Kidney glomerular epithelial cell (primary cell): ENCODE measurements around the gene EFCAB8.

Experiments used
- DNase-seq: peaks from one replicate; lab custom pipeline; 2025; lab: John Stamatoyannopoulos, UW

The EFCAB8 gene

DNA sequence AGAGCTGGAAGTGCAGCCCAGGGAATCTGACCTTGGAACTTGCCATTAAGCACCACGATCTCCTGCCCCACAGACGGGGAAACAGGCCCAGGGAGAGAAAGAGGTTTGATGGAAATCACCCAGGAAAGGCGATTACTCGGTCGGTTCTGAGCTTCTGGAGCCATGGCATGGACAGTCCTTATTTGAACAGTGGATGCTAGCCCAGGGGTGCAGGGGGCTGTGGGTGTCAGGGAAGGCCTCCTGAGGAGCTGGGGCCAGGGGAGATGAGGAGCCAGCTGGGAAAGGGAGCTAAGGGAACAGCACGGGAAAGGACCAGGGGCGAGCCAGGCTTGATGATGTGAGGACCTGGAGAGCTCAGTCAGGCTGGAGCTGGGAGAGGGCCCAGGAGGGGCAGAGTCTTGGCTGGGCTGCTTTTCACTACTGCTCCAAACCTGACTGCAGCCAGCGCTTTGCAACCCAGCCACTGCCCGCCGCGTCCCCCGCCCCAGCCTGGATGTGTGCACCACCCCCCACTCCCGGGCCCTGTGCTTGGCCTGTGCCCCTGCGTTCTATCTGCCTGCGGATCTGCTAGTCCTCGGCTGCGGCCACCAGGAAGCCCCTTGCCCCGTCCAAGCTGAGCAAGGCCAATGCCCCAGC is 127.7 kb downstream of the EFCAB8 start:
- no peak for DNase-seq

DNA sequence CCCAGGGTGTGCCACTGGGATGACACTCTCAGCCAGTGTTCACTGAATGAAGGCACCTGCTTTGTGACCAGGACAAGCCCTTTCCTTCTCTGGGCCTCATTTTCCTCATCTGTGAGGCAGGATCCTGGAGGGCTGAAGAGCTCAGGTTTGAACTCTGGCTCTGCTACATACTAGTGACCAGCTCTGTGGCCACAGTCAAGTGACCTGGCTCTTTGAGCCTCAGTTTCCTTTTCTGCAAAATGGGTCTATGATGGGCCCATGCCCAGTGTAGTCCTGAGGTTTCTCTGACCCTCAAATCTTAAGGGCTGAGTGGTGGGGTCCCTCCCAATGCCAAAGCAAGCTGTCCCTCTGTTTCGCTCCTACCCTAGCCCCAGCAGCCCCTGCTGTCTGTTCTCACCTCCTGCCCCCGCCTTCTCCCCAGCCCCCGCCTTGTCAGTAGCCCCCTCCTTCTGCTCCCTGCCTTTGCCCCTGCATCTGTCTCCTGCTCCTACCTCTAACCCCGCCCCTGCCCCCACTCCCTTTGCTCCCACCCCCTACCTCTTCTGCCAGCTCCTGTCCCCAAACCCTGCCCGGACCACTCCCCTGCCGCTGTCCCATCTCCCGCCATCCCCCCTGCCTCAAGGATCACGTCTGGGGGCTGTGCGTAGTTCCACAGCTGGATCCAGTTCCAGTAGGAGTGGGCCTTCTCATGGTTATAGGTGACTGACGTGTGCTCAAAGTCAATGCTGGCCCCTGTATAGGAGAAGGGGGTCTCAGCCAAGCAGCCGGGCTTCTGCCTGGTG is 128.5 kb downstream of the EFCAB8 start:
- DNase-seq: no peak

DNA sequence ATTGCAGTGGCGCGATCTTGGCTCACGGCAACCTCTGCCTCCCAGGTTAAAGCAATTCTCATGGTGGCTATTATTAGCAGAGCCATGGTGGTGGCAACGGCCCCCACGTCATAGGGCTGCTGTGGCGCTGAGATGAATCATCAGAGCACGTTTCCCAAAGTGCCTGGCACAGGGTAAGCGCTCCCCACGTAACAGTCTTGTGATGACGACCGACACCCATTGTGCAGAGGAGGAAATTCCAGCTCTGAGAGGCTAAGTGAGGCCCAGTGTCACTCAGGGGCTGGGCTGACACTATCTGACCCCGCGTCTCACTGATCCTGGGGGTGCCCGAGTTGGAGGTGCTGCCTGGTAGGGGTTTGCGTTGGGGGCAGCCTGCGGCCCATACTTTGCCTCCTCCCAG is 129.3 kb downstream of the EFCAB8 start:
- no peak for DNase-seq

DNA sequence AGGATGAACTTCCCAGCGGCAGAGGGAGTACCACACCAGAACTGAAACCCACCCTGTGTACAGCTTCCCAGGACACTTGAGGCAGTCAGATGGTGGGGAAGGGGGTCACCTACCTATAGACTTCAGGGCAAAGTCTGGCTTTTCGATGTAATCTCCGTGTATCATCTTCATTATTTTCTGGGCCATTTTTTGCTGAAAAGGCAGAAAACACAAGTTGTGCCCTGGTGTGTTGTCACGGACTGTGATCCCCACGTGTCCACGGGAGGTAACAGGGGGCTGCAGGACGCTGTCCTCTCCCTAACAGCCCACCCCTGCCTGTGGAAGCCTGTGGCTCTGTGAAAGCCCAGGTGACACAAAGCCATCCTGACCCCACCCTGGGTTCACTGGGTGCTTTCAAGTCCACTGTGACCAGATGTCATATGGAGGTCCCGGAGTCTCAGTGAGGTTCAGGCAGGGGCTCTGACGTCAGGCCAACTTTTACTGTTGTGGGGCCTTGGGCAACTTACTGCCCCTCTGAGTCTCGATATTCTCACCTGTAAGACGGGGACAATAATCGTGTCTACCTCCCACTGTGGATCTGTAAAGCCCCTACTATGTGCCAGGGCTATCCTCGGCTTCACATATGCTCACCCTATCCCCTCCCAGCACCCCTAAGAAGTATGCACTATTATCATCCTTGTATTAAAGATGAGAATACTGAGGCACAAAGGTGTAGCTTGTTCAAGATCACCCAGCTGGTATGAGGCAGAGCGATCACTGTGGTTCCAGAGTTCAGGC is 131.0 kb downstream of the EFCAB8 start:
- DNase-seq: no peak

DNA sequence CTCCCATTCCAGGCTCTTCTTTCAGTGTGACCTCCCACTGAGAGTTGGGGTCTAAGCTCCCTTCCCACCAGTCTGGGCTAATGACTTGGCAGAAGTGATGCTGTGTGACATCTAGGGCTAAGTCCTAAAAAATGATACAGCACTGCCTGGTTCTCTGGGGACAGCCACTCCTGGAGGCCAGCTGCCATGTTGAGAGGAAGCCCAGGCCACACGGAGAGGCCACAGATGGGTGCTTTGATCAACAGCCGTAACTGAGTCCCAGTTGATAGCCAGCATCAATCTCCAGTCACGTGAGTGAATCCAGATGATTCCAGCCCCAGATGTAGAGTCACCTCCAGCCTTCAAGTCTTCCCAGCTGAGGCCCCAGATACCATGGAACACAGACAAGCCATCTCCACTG is 131.7 kb downstream of the EFCAB8 start:
- no peak for DNase-seq

DNA sequence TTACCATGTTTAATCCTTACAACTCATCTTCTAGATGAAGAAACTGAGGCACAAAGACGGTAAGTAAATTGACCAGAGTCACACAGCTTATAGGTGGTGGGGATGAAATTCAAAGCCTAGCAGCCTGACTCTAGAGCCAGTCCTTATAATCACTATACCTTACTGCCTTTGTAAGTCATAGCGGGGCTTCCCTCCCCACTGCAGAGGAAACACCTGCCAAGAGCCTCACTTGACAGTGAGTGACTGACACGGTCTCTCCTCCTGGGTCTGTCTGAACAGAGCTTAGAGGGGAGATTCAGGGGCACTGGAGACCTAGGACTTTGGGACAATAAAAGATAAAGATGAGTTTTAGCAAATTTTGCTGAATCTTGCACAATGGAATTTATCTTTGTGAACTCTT is 132.7 kb downstream of the EFCAB8 start:
- no peak for DNase-seq

DNA sequence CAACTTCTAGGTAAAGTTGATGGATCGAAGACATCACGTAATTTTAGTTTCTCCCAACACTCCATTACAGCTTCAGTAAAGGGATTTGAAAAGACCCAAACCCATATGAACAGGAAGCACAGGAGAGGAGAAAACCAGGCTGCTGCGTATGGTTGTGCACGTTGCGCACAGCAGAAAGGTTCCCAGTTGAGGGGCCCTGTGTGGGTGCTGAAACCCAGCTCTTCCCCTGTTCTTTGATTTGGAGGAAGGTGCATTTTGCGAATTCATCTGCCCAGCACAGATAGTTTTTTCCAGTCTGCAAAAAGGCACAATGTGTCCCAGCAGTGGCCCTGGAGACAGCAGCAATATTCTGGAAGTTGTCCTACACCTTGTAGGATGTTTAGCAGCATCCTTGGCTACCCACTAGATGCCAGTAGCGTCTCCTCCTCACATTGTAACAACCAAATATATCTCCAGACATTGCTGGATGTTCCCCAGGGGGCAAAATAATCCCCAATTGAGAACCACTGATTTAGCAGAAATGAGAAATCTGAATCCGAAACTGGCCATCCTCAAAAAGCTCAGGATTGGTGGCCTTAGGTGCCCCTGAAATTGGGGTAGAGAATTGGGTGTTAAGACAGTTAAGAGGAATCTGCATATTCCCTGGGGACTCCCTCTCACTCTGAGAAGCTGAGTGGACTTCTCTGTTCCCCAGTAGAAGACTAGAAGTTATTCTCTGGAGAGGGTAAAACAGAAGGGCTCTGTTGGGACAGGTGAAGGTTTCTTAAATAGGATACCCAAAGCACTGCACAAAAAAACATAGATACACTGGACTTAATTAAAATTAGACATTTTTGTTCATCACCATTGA is 133.3 kb downstream of the EFCAB8 start:
- DNase-seq: no peak

DNA sequence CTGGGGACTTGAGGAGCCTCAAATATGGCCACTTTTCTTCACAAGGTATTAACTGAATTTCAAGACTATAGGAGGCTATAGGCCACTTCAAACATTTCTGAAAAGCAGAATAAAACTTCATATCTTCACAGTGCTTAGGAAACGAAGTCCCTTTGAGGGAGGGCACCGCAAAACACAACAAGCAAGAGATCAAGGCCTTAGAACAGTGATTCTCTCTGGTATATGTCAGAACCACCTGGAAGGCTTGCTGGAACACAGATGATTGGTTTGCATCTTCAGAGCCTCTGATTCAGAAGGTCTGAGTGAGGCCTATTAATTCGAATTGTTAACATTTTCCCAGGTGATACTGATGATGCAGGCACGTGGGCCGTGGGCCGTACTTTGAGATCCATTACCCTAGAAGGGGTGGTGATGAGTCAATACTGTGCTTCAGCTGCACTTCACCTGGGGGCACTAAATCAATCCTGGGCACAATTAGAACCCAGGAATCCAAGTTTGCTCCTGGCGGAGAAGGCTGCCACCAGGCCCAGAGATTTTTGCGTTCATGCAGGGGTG is 134.8 kb downstream of the EFCAB8 start:
- DNase-seq: no peak

DNA sequence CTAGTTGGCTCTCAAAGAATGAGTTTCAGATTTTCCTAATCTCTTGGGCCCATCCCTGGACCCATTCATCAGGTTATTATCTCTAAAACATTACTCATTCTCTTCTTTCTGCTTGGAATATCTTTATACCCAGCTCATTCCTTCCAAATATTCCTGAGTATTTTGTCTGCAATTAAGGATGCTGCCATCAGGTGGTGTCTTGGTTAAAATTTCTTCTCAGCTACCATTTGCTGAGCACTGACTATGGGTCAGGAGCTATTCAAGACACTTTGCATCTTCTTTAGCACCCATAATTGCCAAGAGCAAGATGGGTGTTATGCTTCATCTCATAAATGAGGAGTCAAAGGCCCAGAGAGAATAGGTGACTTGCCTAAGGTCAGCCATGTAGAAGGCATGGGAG is 137.1 kb downstream of the EFCAB8 start:
- DNase-seq: no peak

DNA sequence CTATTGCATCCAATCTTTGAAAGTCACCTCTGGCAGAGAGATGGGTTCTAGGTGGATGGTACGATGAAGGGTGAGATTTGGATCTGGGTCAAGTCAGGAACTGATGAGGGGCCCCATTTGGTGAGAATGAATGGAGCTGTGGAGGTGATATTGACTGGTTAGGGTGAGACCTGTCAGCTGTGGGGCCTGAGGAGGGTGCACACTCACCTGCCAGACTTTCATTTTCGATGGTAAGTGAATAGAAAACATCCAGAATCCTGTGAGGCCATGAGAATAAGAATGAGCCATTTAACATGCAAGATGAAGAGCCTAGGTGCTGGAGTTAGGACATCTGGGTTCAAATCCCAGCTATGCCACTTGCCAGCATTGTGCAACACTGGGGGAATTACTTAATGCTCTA is 138.7 kb downstream of the EFCAB8 start:
- DNase-seq: no peak

DNA sequence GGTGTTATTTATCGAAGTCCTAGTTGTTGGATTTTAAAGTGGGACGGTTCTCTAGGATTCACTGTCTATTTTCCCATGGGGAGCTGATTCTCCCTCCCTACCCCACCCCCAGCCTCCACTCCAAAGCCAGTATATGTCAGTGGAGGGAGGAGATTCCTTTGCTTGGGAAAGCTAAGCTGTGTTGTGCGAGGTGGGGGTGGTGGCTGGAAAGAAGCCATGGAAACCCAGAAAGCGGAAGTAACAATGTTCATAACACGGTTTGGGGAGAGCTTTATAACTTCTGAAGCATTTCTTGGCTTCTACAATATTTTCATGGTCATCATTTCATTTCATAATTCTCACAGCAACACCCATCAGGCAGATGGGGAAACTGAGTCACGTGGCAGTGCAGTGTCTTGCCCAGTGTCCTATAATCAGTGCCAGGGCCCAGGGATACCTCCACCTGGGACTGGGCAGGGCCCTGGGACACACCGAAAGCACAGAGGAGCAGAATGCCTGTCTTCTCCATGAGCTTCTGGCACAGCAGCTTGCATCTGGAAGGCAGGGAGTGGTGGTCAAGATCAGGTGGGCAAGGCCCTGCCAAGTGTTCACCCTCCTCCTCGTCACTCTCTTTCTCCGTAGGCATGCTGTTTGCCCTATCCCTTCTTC is 141.0 kb downstream of the EFCAB8 start:
- no peak for DNase-seq

DNA sequence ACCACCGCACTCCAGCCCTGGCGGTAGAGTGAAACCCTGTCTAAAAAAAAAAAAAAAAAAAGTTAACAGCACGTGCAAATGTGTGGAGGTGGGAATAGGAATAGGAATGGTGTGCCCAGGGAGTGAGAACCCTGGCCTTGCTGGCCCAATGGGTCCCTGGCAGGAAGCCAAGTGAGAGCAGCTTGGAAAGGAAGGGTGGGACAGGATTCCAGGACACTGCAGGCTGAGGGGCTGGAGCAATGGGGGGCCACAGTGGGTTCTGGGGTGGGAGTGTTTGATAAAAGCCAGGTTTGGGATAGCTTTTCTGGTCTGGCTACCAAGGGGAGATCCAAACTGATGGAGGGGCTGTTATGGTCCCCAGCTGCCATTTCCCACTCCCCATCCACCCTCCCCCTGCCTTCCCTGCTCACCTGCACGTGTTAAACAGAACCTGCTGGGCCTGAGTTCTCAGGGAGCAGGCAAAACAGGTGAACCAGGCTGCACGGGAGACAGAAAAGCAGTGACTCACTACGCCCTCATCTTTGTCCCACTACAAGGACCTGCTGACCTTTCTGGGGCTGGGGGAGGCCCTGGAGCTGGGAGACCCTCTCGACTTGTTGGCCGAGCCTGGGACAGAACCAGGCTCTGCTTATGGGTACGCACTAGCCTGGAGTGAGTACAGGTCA is 142.2 kb downstream of the EFCAB8 start:
- DNase-seq: no peak

DNA sequence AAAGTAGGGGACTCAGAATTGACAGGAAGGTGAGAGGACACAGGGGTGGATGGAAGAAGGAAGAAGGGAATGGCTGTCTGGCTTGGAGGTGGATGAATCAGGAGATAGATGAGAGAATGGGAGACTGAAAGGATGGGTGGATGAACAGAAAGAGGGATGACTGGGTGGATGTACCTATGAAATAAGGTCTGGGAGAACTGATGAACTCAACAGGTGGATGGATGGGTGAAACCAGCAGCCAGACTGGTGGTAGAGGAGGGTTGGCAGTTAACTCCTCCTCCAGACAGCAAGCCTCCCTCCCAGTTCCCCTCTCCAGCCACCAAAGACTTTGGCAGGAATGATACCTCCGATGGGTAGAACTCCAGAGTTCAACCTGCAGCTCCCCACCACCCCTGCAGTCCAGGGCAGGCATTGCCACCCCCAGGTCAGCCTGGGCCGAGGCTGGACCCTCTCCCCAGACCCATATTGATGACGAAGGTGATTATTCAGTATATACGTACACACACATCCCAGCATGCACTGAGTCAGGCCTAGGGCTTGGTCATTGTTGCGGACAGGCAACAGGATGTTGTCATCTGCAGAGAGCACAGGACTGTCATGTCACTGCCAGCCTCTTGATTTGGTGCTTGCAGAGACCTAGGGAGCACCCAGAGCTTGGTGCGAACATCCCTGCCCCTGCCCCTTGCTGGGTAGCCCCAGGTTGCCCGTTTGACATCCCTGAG is 143.5 kb downstream of the EFCAB8 start:
- DNase-seq: no peak

DNA sequence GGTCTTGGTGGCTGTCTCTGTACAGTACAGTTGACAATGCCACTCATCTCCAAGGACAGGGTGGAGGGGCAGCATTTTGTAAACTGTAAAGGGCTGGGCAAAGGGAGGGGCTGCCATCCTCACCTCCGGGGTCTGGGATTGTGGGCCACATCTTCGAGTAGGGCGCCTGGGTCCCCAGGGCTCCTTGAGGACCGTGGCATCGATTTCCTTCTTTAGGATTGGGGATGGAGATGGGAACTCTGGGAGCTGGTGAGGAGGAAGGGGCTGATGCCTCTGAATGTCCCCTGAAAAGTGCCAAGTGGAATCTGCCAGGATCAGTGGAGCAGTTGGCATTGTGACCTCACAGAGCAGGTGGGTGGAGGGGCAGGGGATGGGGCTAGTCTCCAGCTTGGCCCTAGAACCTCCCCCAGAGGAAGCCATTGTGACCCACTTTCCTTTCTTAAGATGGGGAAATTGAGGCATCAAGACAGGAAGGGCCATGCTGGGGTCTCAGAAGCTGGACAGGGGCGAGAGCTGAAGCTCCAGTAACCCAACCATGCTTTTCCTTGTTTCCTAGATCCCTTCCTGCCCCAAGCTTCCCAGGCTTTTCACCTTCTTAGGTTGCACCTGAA is 145.5 kb downstream of the EFCAB8 start, which contains the start of gene SUN5:
TSS of gene SUN5 (minus strand) at position 293 of the 611 bp plus-strand sequence. CDS start at position 200, 93 bp downstream.
- no peak for DNase-seq

DNA sequence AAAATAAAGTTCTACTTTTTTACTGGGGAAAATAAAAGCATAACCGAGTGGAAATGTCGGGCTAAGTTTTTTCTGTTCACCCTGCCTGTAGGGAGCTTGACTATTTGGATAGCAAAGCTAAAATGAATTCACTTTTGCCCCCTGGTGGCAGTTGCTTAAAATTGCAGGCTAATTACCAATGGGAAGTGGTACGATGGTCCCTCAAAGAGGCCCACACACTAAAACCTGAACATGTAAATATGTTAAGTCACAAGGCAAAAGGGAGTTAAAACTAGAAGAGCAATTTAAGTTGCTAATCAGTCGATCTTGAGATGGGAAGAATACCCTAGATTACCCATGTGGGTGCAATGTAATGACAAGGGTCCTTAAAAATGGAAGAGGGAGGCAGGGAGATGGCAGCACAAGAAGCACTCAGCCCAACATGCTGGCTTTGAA is 146.4 kb downstream of the EFCAB8 start:
- no peak for DNase-seq

DNA sequence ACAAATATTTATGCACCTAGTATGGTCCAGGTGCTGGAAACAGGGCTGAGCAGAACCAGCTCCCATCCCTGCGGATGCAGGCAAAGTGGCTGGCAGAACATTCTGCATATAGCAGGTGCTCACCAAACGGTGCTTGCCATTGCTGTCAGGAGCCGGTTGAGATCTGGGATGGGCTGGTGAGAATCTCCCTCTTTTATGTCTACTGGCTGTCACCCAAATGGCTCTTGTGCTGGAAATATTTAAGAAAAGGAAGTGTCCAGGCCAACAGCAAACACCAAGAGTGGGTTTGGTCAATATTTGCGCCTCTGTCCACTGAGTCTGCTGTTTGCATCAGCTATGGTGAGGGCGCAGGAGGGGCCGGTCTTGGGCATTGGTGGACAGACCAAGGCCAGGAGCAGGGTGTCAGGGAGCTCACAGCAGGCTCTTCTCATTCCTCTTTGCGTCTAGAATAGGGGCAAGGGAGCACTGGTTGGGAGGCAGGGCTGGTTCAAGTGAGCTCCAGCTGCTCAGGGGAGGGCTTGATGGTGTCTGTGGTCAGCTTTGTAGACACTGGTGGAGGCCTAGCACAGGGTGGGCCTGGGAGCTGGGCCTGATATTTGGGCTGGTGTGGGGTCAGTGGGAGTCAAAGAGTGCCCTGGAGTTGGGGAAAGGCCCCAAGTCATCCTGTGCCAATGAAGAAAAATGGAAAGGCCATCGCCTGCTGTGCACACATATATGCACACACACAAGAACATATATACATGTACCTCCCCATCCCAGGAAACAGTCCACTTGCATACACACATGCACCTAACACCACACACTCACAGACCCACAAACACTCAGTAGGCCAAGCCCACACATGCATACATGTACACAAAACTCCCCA is 147.4 kb downstream of the EFCAB8 start:
- DNase-seq: no peak

DNA sequence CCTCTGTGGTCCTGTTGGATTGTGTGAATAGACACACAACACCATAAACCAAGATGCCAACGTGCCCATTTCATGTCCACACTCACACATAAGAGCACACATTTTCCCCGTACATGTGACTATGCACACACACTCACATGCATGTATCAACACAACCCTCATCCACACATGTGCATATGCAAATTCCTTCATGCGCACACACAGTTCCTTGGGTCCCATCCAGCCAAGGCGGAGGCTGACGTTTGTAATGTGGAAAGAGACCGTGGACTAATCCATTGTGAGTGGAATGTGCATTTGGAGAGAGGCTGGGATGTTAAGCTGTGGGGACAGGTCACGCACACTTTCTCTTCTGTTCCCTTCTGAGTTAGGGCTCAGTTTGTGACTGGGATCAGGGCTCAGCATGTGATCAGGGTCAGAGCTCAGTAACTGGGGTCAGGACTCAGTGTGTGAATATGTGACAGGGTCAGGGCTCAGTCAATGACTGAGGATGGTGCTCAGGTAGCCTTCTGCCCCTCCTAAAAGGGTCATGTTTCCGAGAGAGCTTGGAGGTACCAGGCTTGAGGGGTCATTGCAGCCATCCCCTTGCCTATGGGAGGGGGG is 148.2 kb downstream of the EFCAB8 start:
- no peak for DNase-seq
